GM19467 (cell line): ENCODE data around the gene SUPT4H1.
"Not testable (repeated sequence)": the region's sequence is repeated elsewhere in the genome, so short reads cannot be mapped to it uniquely, and the experiment has no call there.

Experiments used
- ATAC-seq: cut with Tn5 transposase; IDR thresholded peaks from one replicate; pipeline ENCODE4 v1.9.1; 2021; ENCODE audit warnings: mild to moderate bottlenecking, moderate library complexity; ENCODE audit not compliant: unreplicated experiment

The SUPT4H1 gene

DNA sequence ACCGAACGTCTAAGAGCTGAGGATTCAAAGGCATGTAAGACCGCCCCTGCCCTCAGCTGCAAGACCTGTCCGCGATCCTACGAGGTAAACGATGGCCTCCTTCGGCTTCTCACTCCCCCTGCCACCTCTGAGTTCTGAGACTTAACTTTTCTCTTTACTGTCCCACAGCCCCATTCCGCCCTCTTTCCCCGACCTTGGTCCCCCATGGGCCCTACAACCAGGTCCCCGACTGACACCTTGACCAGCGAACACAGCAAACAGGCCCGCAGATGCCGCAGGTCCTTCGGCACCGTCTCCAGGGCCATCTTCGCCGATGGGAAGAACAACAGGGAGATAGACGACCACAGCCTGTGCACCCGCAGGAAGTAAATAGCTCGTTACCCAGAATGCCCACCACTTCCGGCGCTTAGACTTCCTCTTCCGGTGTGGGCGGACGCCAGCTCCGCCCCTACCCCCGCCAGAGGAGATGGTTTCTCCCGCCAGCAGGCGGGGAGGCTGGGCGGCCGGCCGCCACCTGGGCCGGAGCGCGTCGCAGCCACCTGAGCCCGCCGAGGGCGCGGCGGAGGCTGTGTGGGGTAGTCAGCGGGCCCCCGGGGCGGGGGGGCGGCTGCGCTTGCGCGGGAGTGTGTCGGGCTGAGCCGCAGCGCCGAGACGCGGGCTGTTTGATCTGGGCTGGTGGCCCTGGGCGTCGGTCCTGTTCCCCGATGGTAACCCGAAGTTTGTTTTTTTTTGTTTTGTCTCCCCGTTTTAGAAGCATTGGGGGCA is at the start of gene SUPT4H1:
Gene SUPT4H1 (minus strand): TSS at position 371 of the 765 bp plus-strand sequence. CDS start 66 bp downstream, at position 305.
- peak; percentile 85 for ATAC-seq

DNA sequence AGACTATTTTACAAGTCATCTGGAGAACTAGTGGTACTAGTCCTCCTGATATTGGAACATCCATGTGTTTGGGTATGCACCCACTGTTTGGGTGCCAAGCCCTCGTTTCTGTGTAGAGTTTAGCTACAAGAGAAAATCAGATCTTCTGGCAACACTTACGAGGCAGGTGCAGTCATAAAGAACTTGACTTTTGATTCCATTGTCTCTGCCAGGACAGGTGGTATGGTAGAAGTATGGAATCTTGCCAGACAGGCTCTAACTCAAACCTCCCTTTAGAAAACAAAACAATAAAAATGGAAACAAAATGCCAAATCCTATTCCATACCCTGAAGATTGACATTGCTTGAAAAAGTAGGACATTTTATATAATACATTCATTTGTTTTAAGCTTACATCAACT is 49.3 kb upstream of the SUPT4H1 start:
- ATAC-seq: no peak

GRCh38 chr17:58400826-58401225 is 48.8 kb upstream of the SUPT4H1 start:
- ATAC-seq: no peak

- no peak for ATAC-seq
Observed at GRCh38 chr17:58399974-58400373, 48.0 kb upstream of the SUPT4H1 start.

- ATAC-seq: no peak
Observed at GRCh38 chr17:58398574-58399266, 46.7 kb upstream of the SUPT4H1 start.

DNA sequence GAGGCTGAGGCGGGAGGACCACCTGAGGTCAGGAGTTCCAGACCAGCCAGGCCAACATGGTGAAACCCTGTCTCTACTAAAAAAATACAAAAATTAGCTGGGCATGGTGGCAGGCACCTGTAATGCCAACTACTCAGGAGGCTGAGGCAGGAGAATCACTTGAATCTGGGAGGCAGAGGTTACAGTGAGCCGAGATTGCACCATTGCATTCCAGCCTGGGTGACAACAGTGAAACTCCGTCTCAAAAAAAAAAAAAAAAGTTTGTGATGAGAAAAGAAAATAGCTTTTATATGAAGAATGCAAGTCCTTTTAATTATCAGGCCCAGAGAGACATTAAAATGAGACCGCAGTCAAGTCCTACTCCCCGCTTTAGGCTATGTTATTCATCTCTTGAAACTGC is 45.4 kb upstream of the SUPT4H1 start:
- not testable (repeated sequence) for ATAC-seq

GRCh38 chr17:58396173-58396572 is 44.2 kb upstream of the SUPT4H1 start:
- no peak for ATAC-seq

- ATAC-seq: no peak
Observed at GRCh38 chr17:58394534-58395223, 42.7 kb upstream of the SUPT4H1 start.

DNA sequence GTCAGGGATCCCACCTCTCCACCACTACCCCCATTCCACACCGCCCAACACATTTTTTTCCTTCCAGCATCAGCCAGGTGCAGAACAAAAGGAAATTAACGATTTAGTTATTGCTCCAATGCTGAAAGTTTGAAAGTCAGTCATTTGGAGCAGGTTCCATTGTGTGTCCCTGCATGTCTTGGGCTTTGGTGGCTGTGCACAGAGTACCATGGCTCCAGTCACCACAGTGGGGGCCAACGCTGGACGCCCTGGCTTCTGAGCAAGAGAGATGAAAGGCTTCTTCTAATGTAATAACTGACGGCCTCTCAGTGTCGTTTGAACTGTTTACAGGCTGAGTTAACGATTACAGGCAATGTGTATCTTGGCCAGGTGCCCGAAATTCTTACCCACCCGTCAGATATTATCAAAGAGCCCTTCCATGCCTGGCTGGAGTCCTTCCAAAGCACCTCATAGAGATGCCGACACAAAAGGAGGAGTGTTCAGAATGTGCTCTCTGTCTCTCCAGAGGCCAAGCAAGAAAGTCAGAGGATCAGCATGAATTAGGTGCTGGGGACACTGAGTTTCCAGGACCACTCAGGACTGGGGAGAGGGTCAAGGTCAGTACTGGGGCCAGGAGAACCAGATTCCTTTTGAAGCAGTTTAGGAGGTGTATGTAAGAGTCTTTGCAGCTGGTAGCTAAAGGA is 39.4 kb upstream of the SUPT4H1 start:
- no peak for ATAC-seq

DNA sequence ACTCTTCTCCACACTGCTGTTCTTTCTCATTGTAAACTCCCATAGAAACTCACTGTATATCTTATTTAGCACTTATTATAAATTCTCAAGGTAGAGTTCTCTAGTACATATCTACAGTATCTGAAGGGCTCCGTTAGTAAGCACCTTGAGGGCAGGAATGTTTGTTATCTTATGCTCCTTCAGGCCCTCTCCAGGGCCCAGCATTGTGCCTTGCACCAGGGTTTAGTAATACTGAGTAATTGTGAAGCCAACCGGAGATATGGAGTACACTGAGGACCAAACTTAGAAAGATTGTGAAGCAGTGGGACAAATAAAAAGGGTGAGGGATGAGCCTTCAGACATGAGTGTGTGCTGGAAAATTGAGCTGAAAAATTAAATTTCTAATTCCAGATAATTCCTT is 38.9 kb upstream of the SUPT4H1 start:
- ATAC-seq: no peak

GRCh38 chr17:58388302-58389190 is 36.5 kb upstream of the SUPT4H1 start:
- ATAC-seq: no peak

GRCh38 chr17:58387834-58388233 is 35.8 kb upstream of the SUPT4H1 start:
- ATAC-seq: no peak

DNA sequence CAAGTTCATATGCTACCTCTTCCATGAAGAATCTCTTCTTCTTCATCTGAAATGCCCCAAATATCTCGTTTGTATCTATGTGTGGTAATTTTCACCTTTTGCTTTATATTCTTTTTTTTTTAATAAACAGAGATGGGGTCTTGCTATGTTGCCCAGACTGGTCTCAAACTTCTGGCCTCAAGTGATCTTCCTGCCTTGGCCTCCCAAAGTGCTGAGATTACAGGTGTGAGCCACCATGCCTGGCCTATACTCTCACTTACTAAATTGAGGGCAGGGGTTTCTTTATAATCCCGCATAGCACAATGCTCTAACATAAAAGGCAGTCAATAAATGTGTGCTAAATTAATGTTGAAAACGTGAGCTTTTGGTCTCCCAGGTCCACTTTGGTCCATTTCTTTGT is 34.7 kb upstream of the SUPT4H1 start:
- ATAC-seq: no peak

DNA sequence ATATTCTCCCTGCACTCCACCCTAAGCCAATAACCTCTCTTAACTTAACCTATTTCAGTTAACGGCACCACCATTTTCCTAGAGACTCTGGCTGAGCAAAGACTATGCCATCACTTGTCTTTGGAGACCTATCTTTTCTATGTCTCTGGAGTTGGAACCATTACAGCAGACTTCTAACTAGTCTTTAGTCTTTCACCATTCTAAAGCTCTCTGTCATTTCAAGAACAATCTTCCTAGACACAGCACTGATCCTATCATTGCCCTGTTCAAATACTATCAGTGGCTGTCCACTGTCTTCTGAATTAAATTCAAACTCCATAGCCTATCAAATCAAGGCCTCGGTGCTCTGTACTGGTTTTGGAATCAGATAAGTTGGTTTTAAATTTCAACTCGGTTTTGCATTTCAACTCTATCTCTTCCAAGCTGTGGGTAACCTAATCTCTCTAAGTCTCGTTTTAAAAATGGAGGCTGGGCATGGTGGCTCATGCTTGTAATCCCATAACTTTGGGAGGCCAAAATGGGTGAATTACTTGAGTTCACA is 33.4 kb upstream of the SUPT4H1 start:
- no peak for ATAC-seq

DNA sequence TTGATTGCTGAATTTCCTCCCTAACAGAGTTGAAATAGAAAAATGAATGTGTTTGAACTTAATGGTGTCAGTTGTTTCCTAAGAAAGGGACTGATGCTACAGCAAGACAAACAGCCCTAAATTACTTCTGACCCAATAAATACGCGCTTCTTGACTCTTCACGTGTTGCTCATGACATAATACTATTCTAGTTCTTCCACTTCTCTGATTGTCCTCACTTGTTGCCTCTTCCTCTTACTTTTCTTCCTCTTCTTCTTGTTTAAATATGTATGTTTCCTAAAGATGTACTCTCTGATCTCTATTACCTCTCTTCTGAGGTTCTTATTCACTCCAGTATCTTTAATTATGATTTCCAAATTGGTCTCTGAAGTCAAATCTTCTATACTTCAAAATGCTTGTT is 32.9 kb upstream of the SUPT4H1 start:
- no peak for ATAC-seq

DNA sequence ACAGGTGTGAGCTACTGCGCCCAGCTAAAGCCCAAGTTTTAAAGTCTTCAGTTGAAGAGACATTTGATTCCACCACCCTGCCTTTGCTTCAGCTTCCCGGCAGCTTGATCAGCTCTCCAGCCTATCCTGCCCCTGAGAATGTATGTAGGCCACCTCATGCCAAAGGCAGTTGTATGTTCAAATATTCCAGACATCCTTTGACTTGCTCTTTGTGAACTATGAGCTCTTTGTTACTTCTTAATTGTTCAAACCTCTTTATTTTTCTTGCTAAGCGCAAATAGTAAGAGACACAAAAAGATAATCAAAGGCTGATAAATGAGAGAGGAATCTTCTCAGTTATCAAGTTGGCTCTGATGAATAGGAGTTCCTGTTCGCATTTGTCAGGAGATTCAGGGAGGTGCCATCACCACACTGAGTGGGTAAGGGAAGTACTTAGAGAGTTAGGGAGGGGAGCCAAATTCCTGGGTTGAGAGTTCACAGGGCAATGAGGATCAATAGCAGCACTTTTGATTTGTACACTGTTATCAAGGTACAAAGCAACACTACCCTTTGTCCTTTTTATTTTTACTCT is 32.0 kb upstream of the SUPT4H1 start:
- no peak for ATAC-seq

- no peak for ATAC-seq
Observed at GRCh38 chr17:58382872-58383242, 30.9 kb upstream of the SUPT4H1 start.

DNA sequence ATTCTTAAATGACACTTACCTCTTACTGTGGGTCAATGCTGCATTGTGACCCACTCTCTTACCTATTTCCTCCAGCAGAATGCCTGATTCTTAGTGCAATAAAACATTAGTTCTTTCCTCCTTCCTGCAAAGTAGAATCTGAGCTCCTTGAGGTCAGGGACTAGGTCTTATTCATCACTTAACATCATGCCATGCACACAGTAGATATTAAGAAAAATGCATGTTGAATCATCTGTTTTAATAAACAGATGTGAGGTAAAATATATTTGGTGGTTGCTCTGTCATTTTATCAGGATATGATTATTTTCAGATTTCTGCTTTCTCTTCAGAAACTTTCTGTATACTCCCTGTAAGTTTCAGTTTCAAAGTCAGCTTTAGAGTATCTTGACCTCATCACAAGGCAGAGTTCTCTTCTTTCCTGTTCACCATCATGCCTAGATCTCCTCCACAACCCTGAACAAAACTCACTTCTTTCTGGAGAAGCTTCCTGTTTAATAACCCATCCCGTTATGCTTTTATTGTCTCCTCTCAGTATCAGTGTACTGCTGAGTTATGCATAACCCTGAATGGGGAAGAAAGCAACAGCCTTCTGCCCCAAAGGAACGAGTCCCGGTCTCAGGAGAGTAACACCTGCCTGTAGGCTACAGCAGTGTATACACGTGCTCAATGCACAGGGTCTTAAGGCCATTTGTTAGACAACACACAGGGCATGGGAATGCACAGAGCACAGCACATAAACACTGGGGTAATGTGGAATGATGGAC is 30.3 kb upstream of the SUPT4H1 start:
- ATAC-seq: no peak
